GM11168 (cell line): ENCODE results near the gene FILIP1L.

Experiments
- in situ Hi-C: fragments of 300-500 bp; cut with MboI; formaldehyde crosslinking; loops from one replicate; pipeline ENCODE4 v1.12.0; 2022; ENCODE audit warnings: low sequenced_read_pairs; ENCODE audit not compliant: unreplicated experiment

The FILIP1L gene

DNA sequence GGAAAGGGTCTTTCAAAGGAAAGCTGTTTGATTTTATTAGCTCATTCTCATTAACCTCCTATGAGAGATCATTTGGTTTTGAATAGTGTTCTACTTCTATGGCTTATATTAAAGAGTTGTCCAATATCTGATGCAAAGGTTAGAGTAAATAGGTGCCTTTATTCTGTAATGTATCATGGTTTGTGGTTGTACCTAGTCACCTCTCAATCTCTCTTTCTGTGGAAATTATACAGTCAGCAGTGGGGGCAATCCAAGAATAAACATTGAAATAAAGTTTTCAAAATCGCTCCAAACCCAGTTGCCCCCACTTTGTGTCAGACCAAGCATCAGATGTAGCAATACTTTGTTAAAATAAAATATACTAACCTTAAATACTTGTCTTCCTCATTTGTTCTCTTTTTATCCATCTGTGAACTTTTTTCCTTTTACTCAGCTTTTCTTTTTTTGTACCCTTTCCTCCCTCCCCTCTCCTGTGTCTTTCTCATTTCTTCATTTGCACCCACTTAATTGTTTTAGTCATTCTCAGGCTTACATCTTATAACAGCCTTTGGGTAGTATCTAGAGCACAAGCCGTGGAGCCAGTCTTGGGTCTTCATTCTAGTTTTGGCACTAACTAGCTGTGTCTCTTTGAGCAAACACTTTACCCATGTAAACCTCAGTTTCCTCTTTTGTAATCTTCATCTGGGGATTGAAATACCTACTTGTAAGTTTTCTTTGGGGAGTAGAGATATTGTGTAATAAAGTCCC is 279.9 kb downstream of the FILIP1L start:
- in situ Hi-C loops = loop anchor here (10.0 kb wide), 2 partner anchors 240 to 420 kb away; no protein-coding TSS in a partner anchor

DNA sequence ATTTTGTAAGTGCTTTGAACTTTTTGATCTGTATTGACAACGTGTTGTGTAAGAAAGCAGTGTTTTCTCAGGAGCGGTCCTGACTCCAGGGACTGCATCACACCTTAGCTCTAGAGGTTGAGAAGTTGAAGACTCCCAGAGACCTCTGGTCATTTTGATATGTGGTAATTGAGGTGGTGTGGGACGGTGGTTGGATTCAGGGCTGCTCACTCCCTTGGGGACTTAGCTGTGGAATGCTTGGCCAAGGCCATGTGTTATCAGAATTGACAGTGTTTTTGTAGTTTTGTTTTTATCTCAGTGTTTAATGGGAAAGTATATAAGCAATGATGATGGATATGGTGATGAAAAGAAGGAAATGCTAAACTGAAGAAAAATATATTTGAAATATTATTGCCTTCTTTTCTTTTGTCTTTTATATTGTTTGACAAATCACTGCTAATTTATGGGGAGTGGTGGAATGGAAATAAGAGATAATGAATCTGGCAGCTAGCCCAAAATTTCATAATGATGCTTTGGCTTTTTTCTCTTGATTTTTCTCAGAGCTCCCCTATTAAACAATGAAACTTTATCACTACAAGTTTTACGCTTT is 280.6 kb downstream of the FILIP1L start:
- in situ Hi-C loops = loop anchor here (10.0 kb wide), 2 partner anchors 241 to 421 kb away; no protein-coding TSS in a partner anchor

- in situ Hi-C loops = loop anchor here (10.0 kb wide), 2 partner anchors 245 to 425 kb away; no protein-coding TSS in a partner anchor
Observed at GRCh38 chr3:99829844-99830243, 284.5 kb downstream of the FILIP1L start.

DNA sequence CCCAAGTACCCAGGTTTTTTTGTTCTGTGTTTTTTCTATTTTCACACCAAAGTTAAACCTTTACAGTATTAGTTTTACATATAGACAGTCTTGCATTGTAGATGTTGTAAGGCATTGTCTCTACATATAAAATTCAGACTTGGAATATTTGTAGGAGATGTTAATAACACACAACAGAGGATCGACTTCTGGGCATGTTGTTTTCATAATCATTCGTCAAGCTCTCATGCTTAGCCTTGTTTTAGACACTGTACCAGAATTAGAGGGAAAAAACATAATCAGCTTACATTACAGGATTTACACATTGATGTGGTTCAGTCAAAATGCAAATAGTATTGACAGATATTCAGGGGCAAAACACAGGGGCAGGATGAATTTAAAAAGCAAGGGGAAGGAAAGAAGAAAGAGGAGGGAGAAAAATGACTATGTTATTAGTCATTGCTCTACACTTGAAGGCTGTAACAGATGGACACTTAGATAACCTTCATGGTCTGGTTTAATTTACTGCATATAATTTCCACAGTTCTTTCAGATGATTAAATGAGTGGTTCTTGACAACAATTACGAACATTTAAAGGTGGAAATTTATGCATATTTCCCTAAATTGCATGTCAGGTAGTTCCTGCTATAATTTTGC is 289.2 kb downstream of the FILIP1L start:
- in situ Hi-C loops = no loop called here

DNA sequence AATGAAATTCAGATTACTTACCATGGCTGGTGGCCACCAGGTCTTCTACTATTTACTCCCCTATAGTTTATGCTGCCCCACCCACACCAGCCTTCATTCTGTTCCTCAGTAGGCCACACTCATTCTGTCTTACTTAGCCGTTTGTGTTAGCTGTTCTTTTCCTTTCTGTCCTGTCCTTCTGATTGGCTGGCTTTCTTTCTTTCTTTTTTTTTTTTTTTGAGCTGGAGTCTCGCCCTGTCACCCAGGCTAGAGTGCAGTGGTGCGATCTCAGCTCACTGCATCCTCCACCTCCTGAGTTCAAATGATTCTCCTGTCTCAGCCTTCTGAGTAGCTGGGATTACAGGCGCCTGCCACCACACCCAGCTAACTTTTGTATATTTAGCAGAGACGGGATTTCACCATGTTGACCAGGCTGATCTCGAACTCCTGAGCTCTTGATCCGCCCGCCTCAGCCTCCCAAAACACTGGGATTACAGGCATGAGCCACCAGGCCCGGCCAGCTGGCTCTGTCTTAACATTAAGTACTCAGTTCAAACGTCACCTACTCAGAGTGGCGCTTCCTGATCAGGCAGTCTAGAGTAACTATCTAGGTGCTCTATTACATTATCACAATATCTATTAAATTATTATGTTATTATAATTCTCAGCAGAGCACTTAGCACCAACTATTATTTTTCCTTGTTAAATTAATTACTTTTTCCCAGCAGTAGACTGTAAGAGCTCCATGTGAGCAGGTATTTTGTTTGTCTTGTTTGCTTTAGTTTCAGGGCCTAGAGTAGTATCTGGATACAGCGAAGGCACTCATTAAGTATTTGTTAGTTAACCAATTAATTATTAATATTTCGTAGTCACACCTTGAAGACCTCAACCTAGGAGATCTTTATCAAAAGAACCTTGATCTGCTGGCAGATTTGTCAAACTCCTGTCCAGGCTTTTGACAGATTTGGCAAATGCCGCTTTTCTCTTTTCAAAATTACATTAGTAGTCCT is 290.3 kb downstream of the FILIP1L start:
- in situ Hi-C loops = no loop called here

- in situ Hi-C loops = no loop called here
Observed at GRCh38 chr3:99818818-99819217, 295.5 kb downstream of the FILIP1L start.

DNA sequence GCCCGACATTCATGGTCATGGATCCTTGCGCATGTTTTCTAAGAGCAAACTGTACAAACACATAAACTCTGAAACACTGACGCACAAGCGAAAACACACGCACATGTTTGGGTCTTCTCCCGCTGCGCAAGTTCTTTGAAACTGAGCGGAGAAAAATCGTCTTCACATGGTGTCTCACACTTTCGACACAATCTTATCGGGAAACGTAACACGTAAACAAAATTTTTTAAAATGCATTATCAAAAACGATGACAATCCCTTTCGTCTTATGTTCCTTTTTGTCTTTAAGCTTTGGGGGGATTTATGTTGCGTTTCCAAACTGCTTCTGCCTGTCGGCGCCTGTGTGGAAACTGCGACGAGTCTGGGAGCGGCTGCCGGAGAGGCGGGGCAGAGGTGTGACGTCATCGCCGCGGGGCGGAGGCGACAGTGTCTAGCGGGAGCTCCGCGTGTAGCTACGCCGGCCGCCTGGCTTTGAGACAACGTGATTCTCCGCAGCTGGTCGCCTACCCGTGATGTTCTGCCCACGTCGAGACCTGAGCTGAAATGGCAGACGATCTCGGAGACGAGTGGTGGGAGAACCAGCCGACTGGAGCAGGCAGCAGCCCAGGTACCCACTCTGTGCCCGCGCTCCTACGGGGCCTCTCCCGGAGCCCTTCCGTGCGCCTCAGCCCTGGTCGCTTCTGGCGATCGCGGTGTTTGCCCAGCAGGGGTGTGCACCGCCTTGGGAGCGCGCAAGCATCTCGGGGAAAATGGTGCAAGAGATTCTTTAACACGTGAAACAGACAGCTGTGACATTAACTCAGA is 296.7 kb downstream of the FILIP1L start, which contains the start of gene CMSS1:
Gene CMSS1, plus strand, starts transcription at position 426 of the 804 bp plus-strand sequence.
- in situ Hi-C loops = no loop called here

DNA sequence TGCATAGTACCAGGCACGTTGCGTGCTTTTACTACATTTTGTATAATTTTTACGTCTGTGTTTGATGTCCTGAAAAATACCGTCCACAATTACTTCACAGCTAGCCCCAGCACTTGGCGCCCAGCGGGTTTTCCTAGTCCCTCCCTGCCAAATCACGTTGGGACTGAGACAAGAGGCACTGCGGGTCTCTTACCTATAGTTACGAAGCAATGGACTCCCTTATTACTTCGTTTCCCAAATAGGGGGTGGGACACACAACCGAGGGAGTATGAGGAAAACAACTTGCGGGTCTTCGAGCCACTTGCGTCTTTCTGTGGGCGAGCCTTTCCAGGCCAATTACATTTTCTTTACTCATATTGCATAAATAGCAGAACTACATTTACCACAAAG is 297.3 kb downstream of the FILIP1L start:
- in situ Hi-C loops = no loop called here

DNA sequence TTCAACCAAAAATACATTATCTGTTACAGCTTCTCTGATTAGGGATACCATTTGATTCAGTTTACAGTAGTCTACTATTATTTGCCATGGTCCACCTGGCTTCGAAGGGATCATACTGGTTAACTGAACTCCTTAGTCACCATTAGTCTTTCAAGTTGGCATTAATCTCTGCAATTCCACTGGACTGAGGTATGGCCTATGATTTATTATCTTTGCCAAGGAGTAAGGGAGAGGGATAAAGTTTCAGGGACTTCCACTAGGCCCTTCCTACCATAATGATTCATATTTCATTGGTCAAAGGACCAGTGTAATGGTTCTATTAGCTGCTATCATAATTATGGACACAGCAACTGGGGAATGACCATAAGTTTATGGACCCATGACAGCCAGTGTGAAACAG is 303.9 kb downstream of the FILIP1L start:
- in situ Hi-C loops = no loop called here

DNA sequence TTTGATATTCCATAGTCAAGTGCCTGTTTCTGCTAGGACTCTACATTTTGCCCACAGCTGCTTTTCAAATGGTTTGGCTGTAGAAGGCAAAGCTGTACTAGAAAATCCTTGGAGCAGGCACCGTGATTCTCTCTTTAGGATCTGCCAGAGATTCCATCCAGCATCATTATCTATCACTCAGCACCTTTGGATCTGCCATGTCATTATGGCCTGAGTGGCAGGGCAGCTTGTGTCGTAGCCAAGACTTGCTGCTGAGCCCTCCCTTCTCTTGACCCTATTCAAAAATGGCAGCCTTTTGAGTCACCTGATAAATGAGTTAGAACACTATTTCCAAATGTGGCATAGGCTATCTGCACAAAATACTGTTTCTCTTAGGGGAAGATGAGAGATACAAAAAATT is 304.7 kb downstream of the FILIP1L start:
- in situ Hi-C loops = no loop called here

- in situ Hi-C loops = no loop called here
Observed at GRCh38 chr3:99808163-99808794, 306.0 kb downstream of the FILIP1L start.

DNA sequence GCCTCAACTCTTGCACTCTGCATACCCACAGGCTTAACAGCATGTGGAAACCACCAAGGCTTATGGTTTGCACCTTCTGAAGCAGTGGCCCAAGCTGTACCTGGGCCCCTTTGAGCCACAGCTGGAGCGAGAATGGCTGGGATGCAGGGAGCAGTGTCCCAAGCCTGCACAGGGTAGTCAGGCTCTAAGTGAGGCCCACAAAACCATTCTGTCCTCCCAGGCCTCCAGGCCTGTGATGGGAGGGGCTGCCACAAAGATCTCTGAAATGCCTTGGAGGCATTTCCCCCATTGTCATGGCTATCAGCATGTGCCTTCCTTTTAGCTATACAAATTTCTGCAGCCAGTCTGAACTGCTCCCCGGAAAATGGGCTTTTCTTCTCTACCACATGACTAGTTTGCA is 309.1 kb downstream of the FILIP1L start:
- in situ Hi-C loops = no loop called here

GRCh38 chr3:99803297-99803696 is 311.0 kb downstream of the FILIP1L start:
- in situ Hi-C loops = no loop called here

GRCh38 chr3:99799422-99799821 is 314.9 kb downstream of the FILIP1L start:
- in situ Hi-C loops = no loop called here

DNA sequence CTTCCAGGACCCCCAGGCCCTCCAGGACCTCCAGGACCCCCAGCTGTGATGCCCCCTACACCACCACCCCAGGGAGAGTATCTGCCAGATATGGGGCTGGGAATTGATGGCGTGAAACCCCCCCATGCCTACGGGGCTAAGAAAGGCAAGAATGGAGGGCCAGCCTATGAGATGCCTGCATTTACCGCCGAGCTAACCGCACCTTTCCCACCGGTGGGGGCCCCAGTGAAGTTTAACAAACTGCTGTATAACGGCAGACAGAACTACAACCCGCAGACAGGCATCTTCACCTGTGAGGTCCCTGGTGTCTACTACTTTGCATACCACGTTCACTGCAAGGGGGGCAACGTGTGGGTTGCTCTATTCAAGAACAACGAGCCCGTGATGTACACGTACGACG is 318.7 kb downstream of the FILIP1L start:
- in situ Hi-C loops = no loop called here

- in situ Hi-C loops = no loop called here
Observed at GRCh38 chr3:99794485-99794884, 319.8 kb downstream of the FILIP1L start.

- in situ Hi-C loops = no loop called here
Observed at GRCh38 chr3:99789011-99789721, 325.1 kb downstream of the FILIP1L start.
